Measurements from ENCODE around the gene OSBPL9. TPM values are rescaled to one million over a fixed set of nuclear protein-coding genes. Genes with fewer than 3 reads are reported as not detected.

Gene OSBPL9
- total and polyA plus RNA-seq, 2 experiments from 2014 or later = 71.0 to 288 TPM

GRCh38 chr1:51574796-51575195 is 42.1 kb upstream of the OSBPL9 start:
- no peaks in the 10 kb centered on the region for H3K9me2 ChIP-seq (replicated peaks; ENCODE audit: insufficient read depth)
- no peaks in the 10 kb centered on the region for H4K20me1 ChIP-seq (ENCODE audit: insufficient read depth, poor library complexity, severe bottlenecking)
- no peak overlapping the region for H3K4me2 ChIP-seq
- no peak for TF ChIP-seq EZH2phosphoT487 (IDR thresholded peaks at IDR 0.05; ENCODE audit: low read depth, severe bottlenecking, unreplicated experiment)
- no peak for TF ChIP-seq EZH2 (IDR thresholded peaks at IDR 0.05; ENCODE audit: borderline replicate concordance)
- TF ChIP-seq, protein P1, sequence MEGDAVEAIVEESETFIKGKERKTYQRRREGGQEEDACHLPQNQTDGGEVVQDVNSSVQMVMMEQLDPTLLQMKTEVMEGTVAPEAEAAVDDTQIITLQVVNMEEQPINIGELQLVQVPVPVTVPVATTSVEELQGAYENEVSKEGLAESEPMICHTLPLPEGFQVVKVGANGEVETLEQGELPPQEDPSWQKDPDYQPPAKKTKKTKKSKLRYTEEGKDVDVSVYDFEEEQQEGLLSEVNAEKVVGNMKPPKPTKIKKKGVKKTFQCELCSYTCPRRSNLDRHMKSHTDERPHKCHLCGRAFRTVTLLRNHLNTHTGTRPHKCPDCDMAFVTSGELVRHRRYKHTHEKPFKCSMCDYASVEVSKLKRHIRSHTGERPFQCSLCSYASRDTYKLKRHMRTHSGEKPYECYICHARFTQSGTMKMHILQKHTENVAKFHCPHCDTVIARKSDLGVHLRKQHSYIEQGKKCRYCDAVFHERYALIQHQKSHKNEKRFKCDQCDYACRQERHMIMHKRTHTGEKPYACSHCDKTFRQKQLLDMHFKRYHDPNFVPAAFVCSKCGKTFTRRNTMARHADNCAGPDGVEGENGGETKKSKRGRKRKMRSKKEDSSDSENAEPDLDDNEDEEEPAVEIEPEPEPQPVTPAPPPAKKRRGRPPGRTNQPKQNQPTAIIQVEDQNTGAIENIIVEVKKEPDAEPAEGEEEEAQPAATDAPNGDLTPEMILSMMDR (IDR thresholded peaks at IDR 0.05; ENCODE audit: poor library complexity) = no peak
- H3K27me3 ChIP-seq = no peaks in the 10 kb centered on the region
- no peaks in the 10 kb centered on the region for H3K79me2 ChIP-seq
- no peak for DNase-seq (ENCODE audit: low spot score)
- H2AFZ ChIP-seq = no peak overlapping the region
- no peak overlapping the region for H3K27ac ChIP-seq
- no peaks in the 10 kb centered on the region for H3K9me3 ChIP-seq (ENCODE audit: low read depth)
- H3K4me3 ChIP-seq = no peak overlapping the region
- H3K36me3 ChIP-seq (replicated peaks; ENCODE audit: insufficient read depth, low read depth) = no peaks in the 10 kb centered on the region
- peaks cover 4% of the 10 kb centered on the region for H3K4me1 ChIP-seq (ENCODE audit: insufficient read depth)

GRCh38 chr1:51575406-51576084 is 41.3 kb upstream of the OSBPL9 start:
- no peaks in the 10 kb centered on the region for H3K27me3 ChIP-seq
- 85% methylated on average over 8 of the region's 8 CpGs for WGBS (ENCODE audit: low lambda C conversion rate, missing lambda C conversion rate)
- peaks cover 4% of the 10 kb centered on the region for H3K4me1 ChIP-seq (ENCODE audit: insufficient read depth)
- no peaks in the 10 kb centered on the region for H3K79me2 ChIP-seq
- TF ChIP-seq, protein P1 (IDR thresholded peaks at IDR 0.05; ENCODE audit: poor library complexity) = no peak
- TF ChIP-seq EZH2phosphoT487 (IDR thresholded peaks at IDR 0.05; ENCODE audit: low read depth, severe bottlenecking, unreplicated experiment) (no peak), EZH2 (IDR thresholded peaks at IDR 0.05; ENCODE audit: borderline replicate concordance) (no peak)
- H3K27ac ChIP-seq = no peak overlapping the region
- no peaks in the 10 kb centered on the region for H3K9me3 ChIP-seq (ENCODE audit: low read depth)
- H3K36me3 ChIP-seq (replicated peaks; ENCODE audit: insufficient read depth, low read depth) = no peaks in the 10 kb centered on the region
- H3K4me2 ChIP-seq = no peak overlapping the region
- DNase-seq (ENCODE audit: low spot score) = no peak
- no peaks in the 10 kb centered on the region for H3K9me2 ChIP-seq (replicated peaks; ENCODE audit: insufficient read depth)
- no peaks in the 10 kb centered on the region for H4K20me1 ChIP-seq (ENCODE audit: insufficient read depth, poor library complexity, severe bottlenecking)
- H3K4me3 ChIP-seq = no peak overlapping the region
- no peak overlapping the region for H2AFZ ChIP-seq

DNA sequence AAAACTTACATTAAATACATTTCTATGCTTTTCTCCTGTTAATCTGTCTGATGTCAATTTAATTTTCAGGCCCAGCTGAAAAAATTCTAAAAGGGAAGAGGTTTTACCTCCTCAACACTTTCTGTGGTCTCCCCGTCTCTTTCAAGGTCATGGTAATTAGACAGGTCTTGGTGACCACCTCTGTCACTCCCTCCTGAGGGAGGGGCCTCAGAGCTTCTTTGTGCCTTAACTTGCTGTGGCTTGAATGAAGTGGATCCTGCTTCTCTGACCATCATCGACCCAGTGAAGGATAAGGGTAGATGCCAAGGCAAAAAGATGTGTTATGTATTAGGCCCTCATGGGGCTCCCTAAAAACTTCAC is 40.8 kb upstream of the OSBPL9 start:
- no peaks in the 10 kb centered on the region for H3K36me3 ChIP-seq (replicated peaks; ENCODE audit: insufficient read depth, low read depth)
- DNase-seq (ENCODE audit: low spot score) = no peak
- H2AFZ ChIP-seq = no peak overlapping the region
- no peaks in the 10 kb centered on the region for H3K4me1 ChIP-seq (ENCODE audit: insufficient read depth)
- H4K20me1 ChIP-seq (ENCODE audit: insufficient read depth, poor library complexity, severe bottlenecking) = no peaks in the 10 kb centered on the region
- no peak overlapping the region for H3K27ac ChIP-seq
- no peak overlapping the region for H3K4me3 ChIP-seq
- no peaks in the 10 kb centered on the region for H3K27me3 ChIP-seq
- H3K9me3 ChIP-seq (ENCODE audit: low read depth) = no peaks in the 10 kb centered on the region
- no peaks in the 10 kb centered on the region for H3K79me2 ChIP-seq
- WGBS (ENCODE audit: low lambda C conversion rate, missing lambda C conversion rate) = 92% methylated on average over 2 of the region's 2 CpGs
- H3K9me2 ChIP-seq (replicated peaks; ENCODE audit: insufficient read depth) = no peaks in the 10 kb centered on the region
- H3K4me2 ChIP-seq = no peak overlapping the region
- TF ChIP-seq EZH2 (IDR thresholded peaks at IDR 0.05; ENCODE audit: borderline replicate concordance) (no peak), EZH2phosphoT487 (IDR thresholded peaks at IDR 0.05; ENCODE audit: low read depth, severe bottlenecking, unreplicated experiment) (no peak)
- TF ChIP-seq, protein P1 (IDR thresholded peaks at IDR 0.05; ENCODE audit: poor library complexity) = no peak
